H9 (cell line): Measurements from ENCODE around the gene ITGA4. TPM values are rescaled to one million over a fixed set of nuclear protein-coding genes. Genes with fewer than 3 reads are reported as not detected.

Experiments used
- DNase-seq: peaks from one replicate; pipeline ENCODE4 v3.0.0-alpha.2; 2017
- H2AFZ ChIP-seq: one replicate; pipeline ENCODE4 v1.6.1; 2013; ENCODE audit warnings: mild to moderate bottlenecking, low read length, control low read depth, moderate library complexity
- H2AK5ac ChIP-seq: 2 replicates; pipeline ENCODE4 v1.6.1; 2013; ENCODE audit warnings: low read length, control low read depth, mixed read lengths; ENCODE audit not compliant: insufficient read length
- H2BK120ac ChIP-seq: one replicate; pipeline ENCODE4 v1.6.1; 2013; ENCODE audit warnings: low read depth, mild to moderate bottlenecking, low read length, control low read depth, inconsistent platforms; ENCODE audit not compliant: poor library complexity, severe bottlenecking
- H2BK12ac ChIP-seq: 2 replicates; pipeline ENCODE4 v1.6.1; 2013; ENCODE audit warnings: low read length, control low read depth, mixed read lengths, low read depth; ENCODE audit not compliant: insufficient read length
- H2BK15ac ChIP-seq: 2 replicates; pipeline ENCODE4 v1.6.1; 2013; ENCODE audit warnings: low read depth, low read length, control low read depth
- H2BK20ac ChIP-seq: one replicate; pipeline ENCODE4 v1.6.1; 2013; ENCODE audit warnings: low read depth, mild to moderate bottlenecking, low read length, control low read depth, inconsistent platforms; ENCODE audit not compliant: poor library complexity, severe bottlenecking
- H2BK5ac ChIP-seq: 2 replicates; pipeline ENCODE4 v1.6.1; 2013; ENCODE audit warnings: low read length, control low read depth, mixed read lengths; ENCODE audit not compliant: insufficient read length
- H3K14ac ChIP-seq: 2 replicates; pipeline ENCODE4 v1.6.1; 2013; ENCODE audit warnings: low read length, control low read depth; ENCODE audit not compliant: insufficient read depth
- H3K18ac ChIP-seq: 2 replicates; pipeline ENCODE4 v1.6.1; 2013; ENCODE audit warnings: low read depth, mild to moderate bottlenecking, mixed read lengths, low read length, control low read depth; ENCODE audit not compliant: insufficient read length
- H3K23ac ChIP-seq: 2 replicates; pipeline ENCODE4 v1.6.1; 2013; ENCODE audit warnings: low read length, control low read depth, mixed read lengths, low read depth; ENCODE audit not compliant: insufficient read length
- H3K23me2 ChIP-seq: 2 replicates; pipeline ENCODE4 v1.6.1; 2013; ENCODE audit warnings: low read depth, mild to moderate bottlenecking, mixed read lengths, low read length, control low read depth; ENCODE audit not compliant: insufficient read length, poor library complexity, severe bottlenecking
- H3K27ac ChIP-seq: 2 replicates; pipeline ENCODE4 v1.5.1; 2013; ENCODE audit warnings: low read length, control low read depth, mixed read lengths, low read depth; ENCODE audit not compliant: insufficient read length
- H3K27me3 ChIP-seq: 2 replicates; pipeline ENCODE4 v1.6.1; 2013; ENCODE audit warnings: low read length, control low read depth, inconsistent platforms; ENCODE audit not compliant: insufficient read depth
- H3K4ac ChIP-seq: 2 replicates; pipeline ENCODE4 v1.6.1; 2013; ENCODE audit warnings: low read depth, mild to moderate bottlenecking, control low read depth, inconsistent platforms, low read length, moderate library complexity
- H3K4me1 ChIP-seq: 2 replicates; pipeline ENCODE4 v1.6.1; 2013; ENCODE audit warnings: low read length, control low read depth, inconsistent platforms; ENCODE audit not compliant: insufficient read depth
- H3K4me2 ChIP-seq: 2 replicates; pipeline ENCODE4 v1.6.1; 2013; ENCODE audit warnings: low read length, control low read depth, mixed read lengths; ENCODE audit not compliant: insufficient read length, insufficient read depth
- H3K56ac ChIP-seq: 2 replicates; pipeline ENCODE4 v1.6.1; 2013; ENCODE audit warnings: low read depth, mild to moderate bottlenecking, mixed read lengths, low read length, control low read depth; ENCODE audit not compliant: insufficient read length
- H3K79me1 ChIP-seq: 2 replicates; pipeline ENCODE4 v1.6.1; 2013; ENCODE audit warnings: low read depth, mild to moderate bottlenecking, moderate library complexity, low read length, control low read depth, inconsistent platforms; ENCODE audit not compliant: insufficient read depth, poor library complexity, severe bottlenecking
- H3K79me2 ChIP-seq: 2 replicates; pipeline ENCODE4 v1.6.1; 2013; ENCODE audit warnings: low read length, control low read depth, inconsistent platforms; ENCODE audit not compliant: insufficient read depth
- H3K9ac ChIP-seq: 2 replicates; pipeline ENCODE4 v1.6.1; 2013; ENCODE audit warnings: low read length, control low read depth, mixed read lengths; ENCODE audit not compliant: insufficient read length; ENCODE audit errors: extremely low read depth
- H3K9me3 ChIP-seq: one replicate; pipeline ENCODE4 v1.6.1; 2013; ENCODE audit warnings: low read depth, low read length, inconsistent platforms; ENCODE audit not compliant: control insufficient read depth
- H3T11ph ChIP-seq: one replicate; pipeline ENCODE4 v1.6.1; 2013; ENCODE audit warnings: mild to moderate bottlenecking, low read length, control low read depth, inconsistent platforms
- H4K20me1 ChIP-seq: one replicate; pipeline ENCODE4 v1.6.1; 2013; ENCODE audit not compliant: control insufficient read depth, insufficient read length, insufficient read depth
- H4K5ac ChIP-seq: 2 replicates; pipeline ENCODE4 v1.6.1; 2013; ENCODE audit warnings: low read depth, mild to moderate bottlenecking, mixed read lengths, low read length, control low read depth; ENCODE audit not compliant: insufficient read length
- H4K8ac ChIP-seq: replicated peaks from 2 replicates; pipeline ENCODE4 v1.6.1; 2013; ENCODE audit warnings: low read length, control low read depth, mixed read lengths, low read depth; ENCODE audit not compliant: insufficient read length
- H4K91ac ChIP-seq: 2 replicates; pipeline ENCODE4 v1.6.1; 2013; ENCODE audit warnings: low read depth, mild to moderate bottlenecking, moderate library complexity, mixed read lengths, low read length, control low read depth; ENCODE audit not compliant: insufficient read length
- H3K27ac Mint-ChIP-seq, 3 experiments: 2 replicates in 2 of 3; 3 replicates in 1 of 3; pipeline ENCODE4 v1.8.0; 2020 to 2021; ENCODE audit warnings: mixed read lengths in 3 of 3, mild to moderate bottlenecking in 1 of 3, moderate library complexity in 1 of 3
- H3K27me3 Mint-ChIP-seq: 2 replicates; pipeline ENCODE4 v1.8.0; 2021; ENCODE audit warnings: low read depth, mild to moderate bottlenecking, moderate library complexity, mixed read lengths
- H3K36me3 Mint-ChIP-seq, 3 experiments: 2 replicates in 2 of 3; 3 replicates in 1 of 3; pipeline ENCODE4 v1.8.0; 2020 to 2021; ENCODE audit warnings: low read depth in 3 of 3, mixed read lengths in 3 of 3; ENCODE audit not compliant: insufficient read depth in 1 of 3
- H3K4me1 Mint-ChIP-seq, 2 experiments: 2 replicates each; pipeline ENCODE4 v1.8.0; 2020; ENCODE audit warnings: mixed read lengths in 2 of 2
- H3K4me3 Mint-ChIP-seq, 2 experiments: 2 replicates in 1 of 2; 3 replicates in 1 of 2; pipeline ENCODE4 v1.8.0; 2020 to 2021; ENCODE audit warnings: mild to moderate bottlenecking in 2 of 2, mixed read lengths in 2 of 2, moderate library complexity in 1 of 2
- H3K9me3 Mint-ChIP-seq, 2 experiments: 2 replicates in 1 of 2; 3 replicates in 1 of 2; pipeline ENCODE4 v1.8.0; 2020; ENCODE audit warnings: mild to moderate bottlenecking in 2 of 2, mixed read lengths in 2 of 2, moderate library complexity in 1 of 2
- CTCF ChIP-seq: fragments of 200-600 bp; sonication (generic); conservative IDR thresholded peaks from 3 replicates; pipeline ENCODE4 v1.8.0; 2021; ENCODE audit warnings: antibody characterized with exemption, mild to moderate bottlenecking
- WGBS: extraction: QIAGEN DNeasy Blood & Tissue Kit; methylation state at CpG from one replicate; pipeline ENCODE4 v1.1.7; 2013; ENCODE audit warnings: missing lambda C conversion rate, low lambda C conversion rate, mixed read lengths; ENCODE audit not compliant: insufficient read length; ENCODE audit errors: extremely low coverage; 5-methylcytosine and 5-hydroxymethylcytosine counted together
- total RNA-seq: library from RNA; stranded (reverse); gene quantifications from 2 replicates; pipeline ENCODE4 v1.2.1, GENCODE V29; 2021

The ITGA4 gene
- total RNA-seq, 1 experiment from 2014 or later, result 1.3 TPM

- Mint-ChIP-seq H3K9me3 (no peaks in the 10 kb centered on the region), H3K27me3 (no peaks in the 10 kb centered on the region; the same call in 1 of the 2 replicates), H3K36me3 (no peaks in the 10 kb centered on the region), H3K27ac (no peak overlapping the region), H3K4me3 (no peak overlapping the region), H3K4me1 (peaks cover 3% of the 10 kb centered on the region in 2 experiments; a peak in 2 of 4 replicates)
- H3T11ph ChIP-seq, result no peak overlapping the region
- no peaks in the 10 kb centered on the region for H3K79me2 ChIP-seq
- H2BK20ac ChIP-seq, result no peak overlapping the region
- H2BK12ac ChIP-seq, result no peak overlapping the region
- H3K56ac ChIP-seq, result no peak overlapping the region
- no peak overlapping the region for H3K14ac ChIP-seq
- H3K4ac ChIP-seq, result no peak overlapping the region
- H3K18ac ChIP-seq, result no peak overlapping the region
- no CpG with 5 or more reads among the region's 3 CpGs for WGBS
- no peaks in the 10 kb centered on the region for H3K27me3 ChIP-seq
- no peak overlapping the region for H2AK5ac ChIP-seq
- H3K27ac ChIP-seq, result no peak overlapping the region
- H2BK15ac ChIP-seq, result no peak overlapping the region
- no peak for TF ChIP-seq CTCF
- H2BK5ac ChIP-seq, result no peak overlapping the region
- no peak overlapping the region for H3K9ac ChIP-seq
- H2AFZ ChIP-seq, result no peak overlapping the region
- no peaks in the 10 kb centered on the region for H3K79me1 ChIP-seq
- no peak overlapping the region for H2BK120ac ChIP-seq
- H4K5ac ChIP-seq, result no peak overlapping the region
- H3K4me2 ChIP-seq, result no peak overlapping the region
- H3K9me3 ChIP-seq, result no peaks in the 10 kb centered on the region
- H3K23me2 ChIP-seq, result no peaks in the 10 kb centered on the region
- DNase-seq, result no peak
- no peak overlapping the region for H3K23ac ChIP-seq
- no peaks in the 10 kb centered on the region for H4K20me1 ChIP-seq
- H4K91ac ChIP-seq, result no peak overlapping the region
- H4K8ac ChIP-seq, result no peak overlapping the region
- H3K4me1 ChIP-seq, result no peaks in the 10 kb centered on the region
These were observed 17.2 kb downstream of the ITGA4 start for GRCh38 chr2:181474222-181474881.
